Astrocyte of the spinal cord (primary cell): ENCODE results near the gene KIAA0040.

Experiments used
- DNase-seq: peaks from one replicate; pipeline ENCODE4 v3.0.0; 2011; ENCODE audit warnings: low read depth, low spot score
- H3K4me3 ChIP-seq: 2 replicates; pipeline ENCODE4 v1.5.1; 2011; ENCODE audit warnings: low read depth, mild to moderate bottlenecking, low read length, moderate library complexity
- in situ Hi-C: cut with HindIII; loops from 2 replicates; pipeline ENCODE4 v1.10.0; 2017; ENCODE audit warnings: low sequenced_read_pairs
- TF ChIP-seq, protein P1 (sequence below): IDR thresholded peaks from 2 replicates; pipeline ENCODE4 v1.5.1; 2012; ENCODE audit warnings: low read depth, mild to moderate bottlenecking, low read length, inconsistent platforms

The KIAA0040 gene

DNA sequence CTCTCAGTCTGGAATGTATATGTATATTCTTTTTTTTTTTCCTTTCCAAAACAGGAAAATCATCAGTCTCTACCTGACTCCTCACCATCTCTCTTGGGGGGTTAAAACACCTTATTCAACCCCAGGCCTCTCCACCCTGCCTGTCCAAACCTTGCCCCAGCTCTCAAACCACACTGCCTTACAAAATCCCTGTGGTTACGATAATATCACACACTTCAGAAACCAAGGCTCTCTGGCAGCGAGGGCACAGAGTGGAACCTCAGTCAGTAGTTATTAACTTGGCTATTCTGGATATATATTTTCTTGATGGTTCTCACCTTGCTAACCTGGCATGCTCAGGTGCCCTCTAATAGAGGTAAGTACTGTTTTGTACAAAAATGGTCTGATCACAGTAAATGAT is 24.7 kb downstream of the KIAA0040 start:
- in situ Hi-C loops: no loop called here
- TF ChIP-seq, protein P1, sequence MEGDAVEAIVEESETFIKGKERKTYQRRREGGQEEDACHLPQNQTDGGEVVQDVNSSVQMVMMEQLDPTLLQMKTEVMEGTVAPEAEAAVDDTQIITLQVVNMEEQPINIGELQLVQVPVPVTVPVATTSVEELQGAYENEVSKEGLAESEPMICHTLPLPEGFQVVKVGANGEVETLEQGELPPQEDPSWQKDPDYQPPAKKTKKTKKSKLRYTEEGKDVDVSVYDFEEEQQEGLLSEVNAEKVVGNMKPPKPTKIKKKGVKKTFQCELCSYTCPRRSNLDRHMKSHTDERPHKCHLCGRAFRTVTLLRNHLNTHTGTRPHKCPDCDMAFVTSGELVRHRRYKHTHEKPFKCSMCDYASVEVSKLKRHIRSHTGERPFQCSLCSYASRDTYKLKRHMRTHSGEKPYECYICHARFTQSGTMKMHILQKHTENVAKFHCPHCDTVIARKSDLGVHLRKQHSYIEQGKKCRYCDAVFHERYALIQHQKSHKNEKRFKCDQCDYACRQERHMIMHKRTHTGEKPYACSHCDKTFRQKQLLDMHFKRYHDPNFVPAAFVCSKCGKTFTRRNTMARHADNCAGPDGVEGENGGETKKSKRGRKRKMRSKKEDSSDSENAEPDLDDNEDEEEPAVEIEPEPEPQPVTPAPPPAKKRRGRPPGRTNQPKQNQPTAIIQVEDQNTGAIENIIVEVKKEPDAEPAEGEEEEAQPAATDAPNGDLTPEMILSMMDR: no peak
- no peak overlapping the region for H3K4me3 ChIP-seq
- DNase-seq: no peak

DNA sequence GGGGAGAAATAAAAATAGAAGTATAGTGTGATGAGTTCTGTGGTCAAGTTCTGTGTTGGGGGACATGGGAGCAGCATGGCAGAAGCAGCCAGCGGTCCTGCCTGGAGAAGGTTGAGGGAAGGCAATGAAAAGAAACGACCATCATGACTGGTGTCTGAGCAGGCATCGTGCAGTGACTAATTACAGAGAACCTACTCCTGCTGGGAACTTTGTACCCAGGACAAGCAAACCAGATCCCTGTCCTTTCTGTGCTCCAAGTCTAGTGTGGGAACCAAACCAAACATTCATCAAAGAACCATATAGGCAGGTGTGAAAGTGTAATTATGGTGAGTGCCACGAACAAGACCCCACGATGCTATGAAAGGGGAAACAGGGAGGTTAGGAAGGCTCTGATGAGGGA is 25.8 kb downstream of the KIAA0040 start:
- no peak for DNase-seq
- H3K4me3 ChIP-seq: no peak overlapping the region
- in situ Hi-C loops: no loop called here
- TF ChIP-seq, protein P1: no peak

DNA sequence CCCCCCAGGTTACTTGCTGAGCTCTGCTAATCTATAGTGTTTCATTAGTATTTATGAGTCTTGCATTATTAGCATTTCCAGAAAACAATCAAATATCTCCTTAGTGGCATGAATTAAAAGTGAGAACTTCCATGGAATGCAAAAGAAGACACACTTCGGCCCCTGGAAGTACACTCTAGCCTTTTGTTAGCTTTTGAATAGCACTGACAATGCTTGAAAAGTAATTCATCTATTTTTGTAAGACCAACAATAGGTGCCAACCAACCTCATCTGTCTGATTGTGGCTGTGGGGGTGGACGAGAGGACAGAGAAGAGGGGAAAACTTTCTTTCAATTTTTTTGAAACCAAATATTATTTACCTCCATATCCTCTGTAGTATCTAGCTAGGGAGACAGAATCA is 27.8 kb downstream of the KIAA0040 start:
- no peak overlapping the region for H3K4me3 ChIP-seq
- in situ Hi-C loops: no loop called here
- TF ChIP-seq, protein P1: no peak
- no peak for DNase-seq

DNA sequence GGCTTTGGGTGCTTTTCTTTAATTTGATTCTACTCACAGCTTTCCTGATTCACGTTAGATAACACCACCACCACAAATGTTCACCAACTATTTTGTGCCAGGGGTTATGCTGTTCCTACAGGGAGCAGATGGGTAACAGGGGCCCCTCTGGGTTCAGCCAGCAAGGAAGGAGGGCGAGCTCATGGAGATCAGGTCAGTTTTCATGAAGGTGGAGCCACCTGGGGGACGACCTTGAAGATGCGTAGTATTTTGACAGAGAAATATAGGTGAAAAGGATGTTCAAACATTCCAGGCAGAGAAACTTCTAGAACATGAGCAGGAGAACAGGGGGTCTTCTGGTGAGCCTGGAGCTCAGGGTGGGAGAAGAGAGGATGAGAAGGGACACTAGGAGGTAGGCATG is 28.9 kb downstream of the KIAA0040 start:
- H3K4me3 ChIP-seq: no peak overlapping the region
- TF ChIP-seq, protein P1: no peak
- in situ Hi-C loops: no loop called here
- no peak for DNase-seq

DNA sequence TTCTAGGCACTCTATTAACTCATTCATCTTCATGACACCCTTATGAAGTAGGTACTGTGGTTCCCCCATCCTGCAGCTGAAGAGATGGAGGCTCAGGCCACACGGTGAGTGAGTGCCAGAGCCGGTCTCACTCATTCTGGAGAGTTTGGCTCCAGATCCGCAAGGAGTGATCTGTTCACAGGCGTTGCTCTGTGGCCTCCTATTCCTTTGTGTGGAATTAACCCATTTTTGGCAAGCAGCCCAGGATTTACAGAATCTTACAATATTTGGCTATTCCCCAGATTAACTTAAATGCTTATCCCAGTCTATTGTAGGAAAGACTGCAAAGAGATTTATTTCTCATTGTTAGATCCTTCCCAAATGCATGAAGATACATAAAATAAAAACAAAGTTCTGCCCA is 29.6 kb downstream of the KIAA0040 start:
- TF ChIP-seq, protein P1: no peak
- no peak for DNase-seq
- in situ Hi-C loops: no loop called here
- H3K4me3 ChIP-seq: no peak overlapping the region

DNA sequence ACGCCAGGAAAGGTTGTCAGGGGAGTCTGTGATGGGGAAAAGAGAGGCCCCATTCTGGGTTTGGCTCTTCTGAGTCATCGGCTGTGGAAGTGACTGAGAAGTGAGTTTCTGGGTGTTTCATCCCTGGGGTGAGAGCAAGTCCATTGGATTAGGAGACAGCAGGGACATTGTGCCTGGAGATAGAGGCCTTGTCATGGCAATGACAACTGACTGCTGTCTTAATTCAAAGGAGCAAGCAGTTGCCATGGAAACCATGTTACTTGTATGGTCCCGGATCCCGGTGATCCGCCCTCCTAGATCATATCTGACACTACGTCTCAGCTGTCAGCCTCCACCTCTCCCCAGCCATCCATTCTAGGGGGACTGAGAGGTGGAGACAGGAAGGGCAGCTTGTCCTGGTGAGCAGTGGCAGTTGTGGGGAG is 34.4 kb downstream of the KIAA0040 start:
- H3K4me3 ChIP-seq: no peak overlapping the region
- DNase-seq: no peak
- TF ChIP-seq, protein P1: no peak
- in situ Hi-C loops: no loop called here

DNA sequence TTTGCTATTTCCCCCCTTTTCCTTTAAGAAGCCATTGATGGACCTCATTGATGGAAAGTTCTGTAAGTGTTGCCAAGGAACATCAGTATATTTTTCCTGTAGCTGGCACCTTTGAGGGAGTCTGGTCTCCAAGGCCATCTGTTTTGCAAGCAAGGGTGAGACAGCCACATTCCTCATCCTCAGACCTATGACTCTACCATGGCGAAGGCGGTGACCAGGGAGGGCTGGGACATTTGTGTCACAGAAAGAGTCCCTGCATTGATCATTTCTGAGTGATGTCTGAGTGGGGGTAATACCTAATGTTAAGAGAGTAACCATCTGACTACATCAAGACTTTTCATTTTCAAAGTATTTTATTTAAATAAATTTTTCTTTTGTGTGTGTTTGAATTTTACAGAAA is 35.4 kb downstream of the KIAA0040 start:
- TF ChIP-seq, protein P1: no peak
- no peak overlapping the region for H3K4me3 ChIP-seq
- no peak for DNase-seq
- in situ Hi-C loops: no loop called here
